Measurements from ENCODE around the gene SLC45A3.

SLC45A3 gene

GRCh38 chr1:205700865-205701401, 20.6 kb upstream of the SLC45A3 start:
- DNase-seq (ENCODE audit: low spot score) = no peak

- no peak for DNase-seq (ENCODE audit: low spot score)
Measured at GRCh38 chr1:205699416-205699815, 19.1 kb upstream of the SLC45A3 start.

GRCh38 chr1:205698921-205699320, 18.6 kb upstream of the SLC45A3 start:
- DNase-seq (ENCODE audit: low spot score) = no peak

- DNase-seq (ENCODE audit: low spot score) = peak; percentile 41
Measured at GRCh38 chr1:205693421-205693991, 13.2 kb upstream of the SLC45A3 start.

GRCh38 chr1:205692423-205692822, 12.1 kb upstream of the SLC45A3 start:
- no peak for DNase-seq (ENCODE audit: low spot score)

GRCh38 chr1:205690122-205690756, 9.9 kb upstream of the SLC45A3 start:
- DNase-seq (ENCODE audit: low spot score) = no peak

GRCh38 chr1:205689479-205689878, 9.2 kb upstream of the SLC45A3 start:
- DNase-seq (ENCODE audit: low spot score) = no peak

- no peak for DNase-seq (ENCODE audit: low spot score)
Measured at GRCh38 chr1:205688171-205689080, 8.1 kb upstream of the SLC45A3 start.

GRCh38 chr1:205687242-205687641, 6.9 kb upstream of the SLC45A3 start:
- no peak for DNase-seq (ENCODE audit: low spot score)

GRCh38 chr1:205681364-205681763, 1.1 kb upstream of the SLC45A3 start:
- no peak for DNase-seq (ENCODE audit: low spot score)

GRCh38 chr1:205678286-205679111, 1.8 kb downstream of the SLC45A3 start:
- no peak for DNase-seq (ENCODE audit: low spot score)

- no peak for DNase-seq (ENCODE audit: low spot score)
Measured at GRCh38 chr1:205677167-205677566, 3.1 kb downstream of the SLC45A3 start.

- no peak for DNase-seq (ENCODE audit: low spot score)
Measured at GRCh38 chr1:205676597-205676996, 3.7 kb downstream of the SLC45A3 start.

GRCh38 chr1:205676002-205676401, 4.3 kb downstream of the SLC45A3 start:
- no peak for DNase-seq (ENCODE audit: low spot score)

GRCh38 chr1:205675247-205675646, 5.1 kb downstream of the SLC45A3 start:
- no peak for DNase-seq (ENCODE audit: low spot score)

- DNase-seq (ENCODE audit: low spot score) = no peak
Measured at GRCh38 chr1:205672970-205673369, 7.3 kb downstream of the SLC45A3 start.

GRCh38 chr1:205672395-205672889, 7.9 kb downstream of the SLC45A3 start:
- no peak for DNase-seq (ENCODE audit: low spot score)

GRCh38 chr1:205670611-205671430, 9.5 kb downstream of the SLC45A3 start:
- DNase-seq (ENCODE audit: low spot score) = no peak

GRCh38 chr1:205670150-205670446, 10.2 kb downstream of the SLC45A3 start:
- DNase-seq (ENCODE audit: low spot score) = no peak

GRCh38 chr1:205669341-205670149, 10.8 kb downstream of the SLC45A3 start:
- no peak for DNase-seq (ENCODE audit: low spot score)

All from germinal center (tissue), 1 donor.